NK-92 (cell line): ENCODE results near the gene C2orf66.

Source experiments
- DNase-seq: peaks from one replicate; lab custom pipeline; 2025; ENCODE audit not compliant: unreplicated experiment; lab: John Stamatoyannopoulos, UW

C2orf66 gene

DNA sequence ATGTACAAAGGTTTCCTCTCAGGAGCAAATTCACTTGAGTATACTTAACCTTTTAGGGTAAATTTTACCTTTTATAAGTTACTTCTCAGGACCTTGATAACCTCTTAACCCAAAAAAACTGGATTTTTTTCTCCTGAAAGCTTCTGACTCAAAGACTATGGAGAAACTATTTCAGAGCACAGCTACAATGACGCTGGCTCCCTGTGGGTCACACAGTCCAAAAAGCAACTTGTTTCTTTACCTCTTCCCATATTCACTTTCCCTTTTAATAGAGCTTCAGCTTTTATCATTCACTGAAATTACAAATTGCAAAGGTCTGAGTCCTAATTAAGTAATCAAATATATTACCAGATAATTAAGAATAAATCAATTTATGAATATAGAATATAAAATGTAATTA is 42.1 kb downstream of the C2orf66 start:
- DNase-seq, result no peak

DNA sequence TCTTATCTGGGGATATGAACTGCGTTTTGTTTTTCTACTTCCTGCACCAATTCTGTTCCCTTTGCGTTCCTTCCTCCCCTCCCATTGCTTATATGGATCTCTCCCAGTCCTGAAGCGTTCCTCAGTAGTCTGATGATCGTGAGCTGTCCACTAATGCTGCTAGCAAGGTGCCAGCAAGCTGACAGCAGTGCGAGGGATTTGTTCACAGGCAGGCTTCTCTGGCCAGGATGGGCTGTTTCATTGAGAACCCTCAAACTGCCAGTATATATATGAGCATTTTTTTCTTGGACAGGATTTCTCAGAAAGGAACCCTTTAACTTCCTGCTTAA is 49.8 kb downstream of the C2orf66 start:
- DNase-seq, result no peak

DNA sequence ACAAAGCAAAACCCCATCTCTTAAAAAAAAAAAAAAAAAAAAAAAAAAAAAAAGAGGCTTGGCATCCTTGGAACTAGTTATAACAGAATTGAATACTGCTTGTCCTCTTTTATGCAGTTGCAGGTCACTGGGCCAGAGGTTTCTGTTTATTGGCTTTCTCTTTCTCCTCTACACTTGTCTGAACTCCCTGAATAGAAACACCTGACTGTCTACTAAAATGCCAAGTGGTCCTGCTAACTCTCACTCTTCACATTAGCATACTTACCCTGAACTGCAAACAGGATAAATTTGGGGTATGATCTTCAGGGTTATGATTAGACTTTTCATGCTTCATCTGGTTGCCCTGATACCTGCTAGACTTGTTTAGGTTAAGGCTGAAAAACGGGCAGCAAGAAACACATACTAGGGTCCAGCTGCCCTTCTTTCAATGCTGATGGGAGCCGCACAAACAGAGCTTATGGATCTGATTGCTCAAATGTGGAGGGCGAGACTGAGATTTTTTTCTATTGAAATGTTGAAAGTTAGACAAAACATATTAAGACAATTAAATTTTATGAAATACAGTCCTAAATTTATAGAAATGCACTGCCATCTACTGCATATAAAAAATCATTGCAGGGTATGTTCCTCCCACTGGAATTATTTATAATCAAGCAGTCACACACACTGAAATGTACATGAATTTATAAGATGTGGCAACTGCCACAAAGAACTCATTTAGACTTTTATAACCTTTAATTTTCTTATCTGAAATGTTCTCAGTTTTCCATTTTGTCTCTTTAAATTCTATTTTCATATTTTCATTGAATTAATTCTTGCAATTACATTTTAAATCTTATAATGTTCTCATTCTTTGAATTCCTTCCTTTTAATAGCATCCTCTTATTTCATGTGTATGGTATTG is 50.4 kb downstream of the C2orf66 start:
- no peak for DNase-seq
